Glomerular endothelial cell (primary cell): ENCODE data around the gene PCBD1. TPM values are rescaled to one million over a fixed set of nuclear protein-coding genes. Genes with fewer than 3 reads are reported as not detected.

ENCODE experiments used
- DNase-seq: peaks from one replicate; pipeline ENCODE4 v3.0.0-alpha.2; 2011; ENCODE audit warnings: low read depth, low spot score; ENCODE audit errors: extremely low read depth
- total RNA-seq: library from RNA; depleted of rRNA; stranded (reverse); fragments of >200 nt; gene quantifications from 2 replicates; pipeline ENCODE4 v1.2.3, GENCODE V29; 2015

PCBD1 gene
- total RNA-seq, 1 donor from 2014 or later = 67.1 TPM

- no peak for DNase-seq
Measured at GRCh38 chr10:70918851-70919530, 30.6 kb upstream of the PCBD1 start.

DNA sequence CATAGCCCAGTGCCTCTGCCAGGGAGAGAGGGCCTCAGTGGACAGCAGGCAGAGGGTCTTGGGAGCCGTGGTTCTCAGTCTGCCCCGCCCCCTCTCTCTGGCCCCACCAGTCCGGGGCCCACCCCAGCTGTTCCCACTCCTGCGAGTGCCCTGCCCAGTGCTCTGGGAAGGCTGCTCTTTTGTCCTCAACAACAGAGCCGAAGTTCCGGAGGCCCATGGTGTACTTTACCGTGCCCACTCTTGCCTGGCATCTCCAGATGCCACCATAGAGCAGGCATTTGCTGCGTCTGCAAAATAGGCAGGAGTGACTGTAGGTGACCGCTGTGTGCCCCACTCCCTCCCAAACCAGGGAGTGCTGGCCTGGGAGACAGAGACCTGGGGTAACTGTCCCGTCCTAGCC is 29.3 kb upstream of the PCBD1 start:
- DNase-seq = no peak

GRCh38 chr10:70917226-70917625 is 28.9 kb upstream of the PCBD1 start:
- DNase-seq = no peak

- DNase-seq = no peak
Measured at GRCh38 chr10:70916241-70916640, 27.9 kb upstream of the PCBD1 start.

GRCh38 chr10:70915806-70916205 is 27.4 kb upstream of the PCBD1 start:
- DNase-seq = no peak

DNA sequence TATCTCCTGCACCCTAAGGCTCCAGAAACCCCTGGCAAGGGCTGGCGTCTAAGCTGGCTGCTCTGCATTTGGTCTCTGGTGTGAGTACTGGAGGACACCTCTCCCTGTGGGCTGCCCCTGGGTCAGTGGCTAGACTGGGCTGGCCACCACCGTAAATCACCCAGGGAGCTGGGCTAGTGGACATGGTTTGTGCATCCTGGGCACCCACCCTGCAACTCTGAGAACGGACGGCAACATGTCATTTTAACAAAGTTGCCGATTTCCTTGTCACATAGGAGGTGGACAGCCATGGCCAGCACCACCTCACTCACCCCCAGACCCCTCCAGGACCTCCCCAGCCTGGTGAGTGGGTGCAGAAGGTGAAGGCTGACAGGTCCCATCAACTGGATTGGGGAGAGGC is 26.8 kb upstream of the PCBD1 start:
- no peak for DNase-seq

DNA sequence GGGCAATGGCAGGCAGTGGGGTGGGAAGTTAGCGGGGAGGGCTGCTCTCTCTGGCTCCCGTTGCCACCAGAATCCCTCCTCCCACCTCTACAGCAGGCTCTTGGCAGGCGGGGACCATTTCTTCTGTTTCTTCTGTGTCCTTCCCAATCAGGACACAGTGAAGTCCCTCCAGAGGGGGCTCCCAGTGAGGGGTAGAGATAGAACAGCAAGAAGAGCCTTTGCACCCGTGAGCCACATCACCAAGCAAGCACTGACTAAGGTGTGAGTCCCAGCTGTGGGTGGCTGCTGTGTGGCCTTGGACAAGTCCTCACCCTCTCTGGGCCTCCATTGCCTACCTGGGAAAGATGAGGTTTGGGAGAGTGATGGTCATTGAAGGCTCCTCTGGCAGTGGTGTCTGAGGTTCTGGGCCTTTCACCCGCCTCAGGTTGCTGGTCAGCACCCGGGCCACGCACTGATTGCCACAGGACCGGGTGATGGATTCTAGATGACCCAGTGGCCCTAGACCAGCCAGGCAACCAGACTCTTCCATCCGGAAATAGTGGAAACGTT is 26.0 kb upstream of the PCBD1 start:
- DNase-seq = no peak

GRCh38 chr10:70913893-70914240 is 25.5 kb upstream of the PCBD1 start:
- no peak for DNase-seq

DNA sequence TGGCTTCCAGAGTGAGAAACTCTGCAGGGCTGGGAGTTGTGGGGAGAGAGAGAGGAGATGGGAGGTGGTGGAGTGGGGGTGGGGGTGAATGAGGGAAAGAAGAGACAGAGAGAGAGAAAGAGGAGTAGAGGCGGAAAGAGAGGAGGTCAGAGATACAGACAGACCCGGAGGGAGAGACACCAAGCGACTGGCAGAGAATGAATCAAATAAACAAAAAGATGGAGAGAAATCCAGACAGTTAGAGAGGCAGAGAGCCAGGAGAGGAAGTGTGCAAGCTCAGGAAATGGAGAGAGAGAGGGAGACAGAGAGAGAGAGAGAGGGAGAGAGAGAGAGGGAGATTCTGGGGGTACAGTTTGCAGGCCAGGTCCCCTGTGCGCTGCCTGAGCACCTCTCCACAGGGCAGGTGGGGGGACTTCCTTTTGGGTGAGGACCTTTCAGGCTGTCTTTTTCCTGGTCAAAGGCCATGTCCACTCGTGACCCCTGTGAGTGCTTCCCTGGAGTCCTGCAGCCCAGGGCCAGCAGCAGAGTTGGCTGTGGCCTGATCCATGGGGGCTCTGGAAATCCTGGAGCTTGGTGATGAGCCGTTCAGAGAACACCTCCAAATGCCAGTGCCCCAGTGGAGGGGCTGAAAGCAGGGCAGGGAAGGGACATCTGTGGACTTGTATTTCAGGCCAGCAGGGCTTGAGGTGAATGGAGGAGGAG is 25.0 kb upstream of the PCBD1 start:
- no peak for DNase-seq

DNA sequence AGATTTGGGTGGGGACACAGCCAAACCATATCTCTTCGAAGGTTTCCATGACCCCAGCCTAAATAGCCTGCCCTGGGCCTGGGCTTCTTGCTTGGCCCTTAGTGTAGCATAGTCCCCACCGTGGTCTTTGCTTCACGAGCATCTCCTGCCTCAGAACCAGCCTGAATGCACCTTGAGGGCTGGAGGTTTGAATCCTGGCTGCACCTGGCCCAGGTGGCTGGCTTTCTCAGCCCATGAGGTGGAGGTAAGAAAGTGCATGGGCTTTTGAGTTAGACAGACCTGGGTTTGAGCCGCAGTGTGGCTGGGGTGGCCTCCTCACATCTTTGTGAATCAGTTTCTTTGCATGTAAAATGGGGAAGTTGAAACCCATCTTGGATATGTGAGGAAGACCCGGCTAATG is 24.2 kb upstream of the PCBD1 start:
- no peak for DNase-seq

DNA sequence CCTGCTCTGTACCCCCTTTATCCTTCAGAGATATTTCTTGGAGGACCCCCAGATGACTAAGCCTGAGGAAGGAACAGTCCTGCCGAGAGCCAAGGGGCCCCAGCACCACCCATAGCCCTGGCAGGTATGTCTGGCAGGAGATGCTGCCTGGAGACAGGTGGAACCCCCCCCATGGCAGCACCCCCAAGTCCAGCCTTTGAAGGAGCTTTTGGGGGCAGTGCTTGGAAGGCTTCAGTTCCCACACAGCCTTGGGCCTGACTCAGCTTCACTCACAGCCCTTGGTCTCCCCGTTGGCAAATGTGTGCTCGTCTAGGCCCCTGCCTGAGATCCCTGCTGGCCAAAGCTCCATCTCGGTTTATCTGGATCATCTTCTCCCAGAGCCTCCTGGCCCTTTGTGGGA is 23.0 kb upstream of the PCBD1 start:
- DNase-seq = no peak

- DNase-seq = no peak
Measured at GRCh38 chr10:70910486-70911341, 22.3 kb upstream of the PCBD1 start.

DNA sequence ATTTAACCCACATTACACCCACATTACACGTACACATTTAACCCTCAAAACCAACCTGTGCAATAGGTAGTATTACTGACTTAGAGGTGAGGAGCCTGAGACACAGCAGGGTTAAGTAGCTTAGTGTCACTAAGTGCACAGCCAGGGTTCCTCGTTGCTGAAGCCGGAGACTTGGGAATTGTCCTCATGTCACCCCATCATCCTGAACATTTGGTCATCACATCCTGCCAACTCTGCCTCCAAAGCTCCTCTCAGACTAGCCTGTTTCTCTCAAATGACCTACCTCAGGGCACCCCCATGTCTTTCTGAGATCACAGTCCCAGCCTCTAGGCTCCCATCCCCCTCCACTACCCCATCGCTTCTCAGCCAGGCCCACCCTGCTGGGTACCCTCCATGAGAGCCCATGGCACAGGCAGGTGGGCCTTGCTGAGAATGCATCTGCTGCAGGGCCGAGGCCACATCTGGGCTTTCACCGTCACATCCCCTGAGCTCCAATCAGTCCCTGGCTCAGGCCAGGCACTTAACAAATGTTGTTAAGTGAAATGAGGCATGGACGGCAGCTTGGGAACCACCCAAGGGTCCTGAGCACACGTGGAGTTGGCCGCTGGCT is 21.1 kb upstream of the PCBD1 start:
- no peak for DNase-seq

- no peak for DNase-seq
Measured at GRCh38 chr10:70908406-70909296, 20.3 kb upstream of the PCBD1 start.

GRCh38 chr10:70907637-70908405 is 19.5 kb upstream of the PCBD1 start:
- no peak for DNase-seq

- no peak for DNase-seq
Measured at GRCh38 chr10:70906953-70907636, 18.7 kb upstream of the PCBD1 start.

DNA sequence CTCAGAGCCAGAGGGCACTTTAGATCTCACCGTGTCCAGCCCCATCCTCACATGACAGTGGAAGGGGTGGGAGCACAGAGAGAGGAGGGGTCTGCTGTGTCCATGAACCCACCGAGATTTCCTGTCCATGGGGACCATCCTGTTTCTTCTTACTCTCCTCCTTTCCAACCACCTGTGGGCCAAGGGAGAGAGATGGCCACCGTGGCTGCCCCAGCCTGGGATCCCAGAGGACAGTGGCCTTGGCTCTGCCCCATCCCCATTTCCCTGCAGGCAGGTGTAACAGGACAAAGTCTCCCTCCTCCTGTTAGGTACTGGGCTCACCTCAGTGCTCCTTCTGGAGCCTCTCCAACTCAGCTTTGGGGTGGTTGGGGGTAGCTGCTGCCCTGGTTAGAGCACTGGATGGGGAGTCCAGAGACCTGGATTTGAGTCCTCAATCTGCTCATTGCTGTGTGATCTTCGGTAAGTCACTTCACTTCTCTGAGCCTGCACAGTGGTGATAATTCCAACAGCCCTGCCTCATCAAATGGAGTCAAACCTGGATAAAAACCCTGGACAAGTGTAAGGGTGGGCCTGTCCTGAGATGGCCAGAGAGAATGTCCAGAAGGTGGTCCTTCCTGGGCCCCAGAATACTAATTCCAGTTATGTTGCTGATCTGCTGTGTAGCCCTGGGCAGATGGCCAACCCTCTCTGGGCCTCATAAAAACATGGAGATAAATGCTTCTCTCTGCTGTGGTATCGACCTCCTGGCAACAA is 17.8 kb upstream of the PCBD1 start:
- DNase-seq = no peak
